ENCODE measurements around the gene CMTM6.
"Not testable (repeated sequence)": the region's sequence is repeated elsewhere in the genome, so short reads cannot be mapped to it uniquely, and the experiment has no call there.

Gene CMTM6

DNA sequence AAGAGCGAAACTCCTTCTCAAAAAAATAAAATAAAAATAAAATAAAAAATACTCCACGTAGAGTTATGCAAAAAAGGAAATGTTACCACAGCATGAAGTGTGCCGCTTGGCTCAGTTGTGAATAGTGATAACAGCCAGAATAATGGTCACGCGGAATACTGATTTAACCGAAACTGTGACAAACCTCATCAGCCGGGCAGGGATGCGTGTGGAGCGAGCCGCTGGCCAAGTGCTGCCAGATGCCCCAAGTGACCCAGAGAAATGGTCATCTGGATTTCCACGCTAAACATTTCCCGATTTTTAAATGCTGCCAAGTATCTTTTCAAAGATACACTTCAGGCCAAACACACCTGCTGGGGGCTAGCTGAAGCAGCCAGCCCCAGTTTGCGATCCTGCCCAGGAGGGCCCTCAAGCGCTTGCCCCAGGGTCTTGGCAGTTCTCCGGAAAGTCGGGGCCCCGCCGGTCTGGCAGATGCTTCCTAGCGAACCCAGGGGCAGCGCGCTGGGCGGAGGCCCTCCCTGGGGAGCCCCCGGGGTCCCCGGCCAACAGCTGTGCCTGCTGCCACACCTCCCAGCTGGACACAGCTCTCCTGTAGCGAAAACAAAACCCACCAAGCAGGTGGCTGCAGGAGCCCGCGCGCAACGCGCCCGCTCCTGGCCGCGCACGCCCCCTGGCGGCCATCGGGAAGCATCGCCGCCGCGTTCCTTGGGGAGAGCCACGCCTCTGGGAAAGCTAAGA lies 35.1 kb downstream of the CMTM6 start:
- H3K9me3 Mint-ChIP-seq, result no peaks in the 10 kb centered on the region
- H3K27ac Mint-ChIP-seq, result no peak overlapping the region
- no peak overlapping the region for H3K4me3 Mint-ChIP-seq
- peaks cover 21% of the 10 kb centered on the region for H3K36me3 Mint-ChIP-seq (ENCODE audit: low read depth)
- H3K27me3 Mint-ChIP-seq (ENCODE audit: low read depth), result no peaks in the 10 kb centered on the region
- peaks cover 10% of the 10 kb centered on the region for H3K4me1 Mint-ChIP-seq
- TF ChIP-seq, protein P1, sequence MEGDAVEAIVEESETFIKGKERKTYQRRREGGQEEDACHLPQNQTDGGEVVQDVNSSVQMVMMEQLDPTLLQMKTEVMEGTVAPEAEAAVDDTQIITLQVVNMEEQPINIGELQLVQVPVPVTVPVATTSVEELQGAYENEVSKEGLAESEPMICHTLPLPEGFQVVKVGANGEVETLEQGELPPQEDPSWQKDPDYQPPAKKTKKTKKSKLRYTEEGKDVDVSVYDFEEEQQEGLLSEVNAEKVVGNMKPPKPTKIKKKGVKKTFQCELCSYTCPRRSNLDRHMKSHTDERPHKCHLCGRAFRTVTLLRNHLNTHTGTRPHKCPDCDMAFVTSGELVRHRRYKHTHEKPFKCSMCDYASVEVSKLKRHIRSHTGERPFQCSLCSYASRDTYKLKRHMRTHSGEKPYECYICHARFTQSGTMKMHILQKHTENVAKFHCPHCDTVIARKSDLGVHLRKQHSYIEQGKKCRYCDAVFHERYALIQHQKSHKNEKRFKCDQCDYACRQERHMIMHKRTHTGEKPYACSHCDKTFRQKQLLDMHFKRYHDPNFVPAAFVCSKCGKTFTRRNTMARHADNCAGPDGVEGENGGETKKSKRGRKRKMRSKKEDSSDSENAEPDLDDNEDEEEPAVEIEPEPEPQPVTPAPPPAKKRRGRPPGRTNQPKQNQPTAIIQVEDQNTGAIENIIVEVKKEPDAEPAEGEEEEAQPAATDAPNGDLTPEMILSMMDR (IDR thresholded peaks at IDR 0.05; ENCODE audit: unreplicated experiment in 3 of 3), result peak; percentile 99

DNA sequence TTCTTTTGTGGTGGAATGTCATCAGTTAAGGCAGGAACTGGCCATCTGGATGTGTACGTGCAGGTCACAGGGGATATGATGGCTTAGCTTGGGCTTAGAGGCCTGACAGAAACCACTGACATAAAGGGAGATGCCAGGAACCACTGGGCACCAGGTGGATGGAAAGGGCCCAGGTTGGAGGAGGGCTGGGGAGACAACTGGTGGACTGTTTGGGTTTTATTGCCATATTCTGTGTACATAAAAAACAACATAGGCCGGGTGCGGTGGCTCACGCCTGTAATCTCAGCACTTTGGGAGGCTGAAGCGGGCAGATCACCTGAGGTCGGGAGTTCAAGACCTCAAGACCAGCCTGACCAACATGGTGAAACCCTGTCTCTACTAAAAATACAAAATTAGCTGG lies 35.8 kb downstream of the CMTM6 start:
- Mint-ChIP-seq H3K4me1 (peaks cover 10% of the 10 kb centered on the region), H3K36me3 (ENCODE audit: low read depth) (peaks cover 18% of the 10 kb centered on the region)
- H3K4me3 Mint-ChIP-seq; H3K9me3 Mint-ChIP-seq; H3K27ac Mint-ChIP-seq; H3K27me3 Mint-ChIP-seq (ENCODE audit: low read depth): not testable (repeated sequence)

DNA sequence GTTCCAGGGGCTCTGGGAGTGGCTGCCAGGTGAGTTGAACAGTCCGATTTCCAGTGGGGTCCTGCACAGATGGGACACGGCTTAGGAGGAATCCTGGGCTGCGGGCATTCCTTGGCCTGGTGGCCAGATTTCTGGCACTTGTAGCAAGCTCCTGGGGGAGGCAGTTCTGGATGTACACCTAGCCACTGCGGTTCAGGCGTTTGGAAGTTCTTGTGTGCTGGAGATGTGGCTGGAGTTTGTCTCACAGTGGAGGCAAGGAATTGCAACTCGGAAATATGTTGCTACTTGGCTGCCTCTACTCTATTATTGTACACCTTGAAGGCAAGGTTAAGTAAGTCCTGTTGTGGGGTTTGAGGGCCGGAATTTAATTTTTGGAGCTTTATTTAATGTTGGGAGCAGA lies 37.9 kb downstream of the CMTM6 start:
- not testable (repeated sequence) for H3K4me3 Mint-ChIP-seq; H3K27me3 Mint-ChIP-seq (ENCODE audit: low read depth); H3K27ac Mint-ChIP-seq; H3K9me3 Mint-ChIP-seq
- Mint-ChIP-seq H3K4me1 (peaks cover 13% of the 10 kb centered on the region), H3K36me3 (ENCODE audit: low read depth) (peaks cover 13% of the 10 kb centered on the region)

DNA sequence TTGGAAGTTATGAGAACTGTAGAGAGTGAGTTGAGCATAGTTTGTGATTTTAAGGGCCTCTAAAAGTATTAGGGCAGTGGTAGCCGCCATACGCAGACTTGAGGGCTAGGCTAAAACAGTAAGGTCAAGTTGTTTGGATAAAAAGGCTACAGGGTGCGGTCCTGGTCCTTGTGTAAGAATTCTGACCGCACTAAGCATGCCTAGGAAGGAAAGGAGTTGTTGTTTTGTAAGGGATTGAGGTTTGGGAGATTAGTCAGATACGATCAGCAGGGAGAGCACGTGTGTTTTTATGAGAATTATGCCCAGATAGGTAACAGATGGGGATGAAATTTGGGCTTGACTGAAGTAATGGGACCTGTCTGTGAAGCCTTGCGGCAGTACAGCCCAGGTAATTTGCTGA lies 39.2 kb downstream of the CMTM6 start:
- not testable (repeated sequence) for H3K4me3 Mint-ChIP-seq; H3K27me3 Mint-ChIP-seq (ENCODE audit: low read depth); H3K36me3 Mint-ChIP-seq (ENCODE audit: low read depth); H3K9me3 Mint-ChIP-seq; H3K27ac Mint-ChIP-seq; H3K4me1 Mint-ChIP-seq

DNA sequence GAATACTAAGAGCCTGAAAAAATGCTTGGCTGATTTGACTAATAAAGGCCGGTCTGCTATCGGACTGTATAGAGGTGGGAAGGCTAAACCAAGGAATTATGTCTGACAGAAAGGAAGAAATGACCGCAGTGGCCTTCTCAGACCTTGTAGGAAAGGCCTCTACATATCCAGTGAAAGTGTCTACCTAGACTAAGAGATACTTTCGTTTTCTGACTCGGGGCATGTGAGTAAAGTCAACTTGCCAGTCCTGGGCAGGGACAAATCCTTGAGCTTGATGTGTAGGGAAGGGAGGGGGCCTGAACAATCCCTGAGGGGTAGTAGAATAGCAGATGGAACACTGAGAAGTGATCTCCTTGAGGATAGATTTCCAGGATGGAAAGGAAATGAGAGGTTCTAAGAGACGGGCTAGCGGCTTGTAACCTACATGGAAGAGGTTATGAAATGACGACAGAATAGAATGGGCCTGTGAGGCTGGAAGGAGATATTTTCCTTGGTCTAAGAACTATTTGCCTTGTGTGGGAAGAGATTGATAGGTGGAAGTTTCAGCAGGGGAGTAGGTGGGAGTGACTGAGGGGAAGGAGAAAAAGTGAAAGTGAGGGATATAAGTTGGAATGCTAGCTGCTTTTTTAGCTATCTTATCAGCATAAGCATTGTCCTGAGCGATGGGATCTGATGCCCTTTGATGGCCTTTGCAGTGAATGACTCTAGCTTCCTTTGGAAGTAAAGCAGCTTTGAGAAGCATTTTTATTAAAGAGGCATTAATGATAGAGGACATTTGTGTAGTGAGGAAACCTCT lies 40.3 kb downstream of the CMTM6 start:
- not testable (repeated sequence) for H3K9me3 Mint-ChIP-seq; H3K4me1 Mint-ChIP-seq; H3K27ac Mint-ChIP-seq; H3K27me3 Mint-ChIP-seq (ENCODE audit: low read depth); H3K4me3 Mint-ChIP-seq; H3K36me3 Mint-ChIP-seq (ENCODE audit: low read depth)

DNA sequence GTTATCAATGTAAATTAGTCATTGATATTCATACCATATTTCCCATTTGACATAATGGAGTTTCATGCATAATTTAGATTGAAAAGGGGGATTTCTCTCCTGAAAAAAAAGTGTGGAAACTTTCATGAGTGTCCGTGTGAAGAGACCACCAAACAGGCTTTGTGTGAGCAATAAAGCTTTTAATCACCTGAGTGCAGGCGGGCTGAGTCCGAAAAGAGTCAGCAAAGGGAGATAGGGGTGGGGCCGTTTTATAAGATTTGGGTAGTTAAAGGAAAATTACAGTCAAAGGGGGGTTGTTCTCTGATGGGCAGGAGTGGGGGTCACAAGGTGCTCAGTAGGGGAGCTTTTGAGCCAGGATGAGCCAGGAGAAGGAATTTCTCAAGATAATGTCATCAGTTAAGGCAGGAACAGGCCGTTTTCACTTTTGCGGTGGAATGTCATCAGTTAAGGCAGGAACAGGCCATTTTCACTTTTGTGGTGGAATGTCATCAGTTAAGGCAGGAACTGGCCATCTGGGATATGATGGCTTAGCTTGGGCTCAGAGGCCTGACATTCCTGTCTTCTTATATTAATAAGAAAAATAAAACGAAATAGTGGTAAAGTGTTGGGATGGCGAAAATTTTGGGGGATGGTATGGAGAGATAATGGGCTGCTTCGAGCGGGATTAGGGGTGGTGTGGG lies 41.7 kb downstream of the CMTM6 start:
- H3K27ac Mint-ChIP-seq; H3K4me3 Mint-ChIP-seq; H3K9me3 Mint-ChIP-seq; H3K27me3 Mint-ChIP-seq (ENCODE audit: low read depth); H3K4me1 Mint-ChIP-seq; H3K36me3 Mint-ChIP-seq (ENCODE audit: low read depth): not testable (repeated sequence)

DNA sequence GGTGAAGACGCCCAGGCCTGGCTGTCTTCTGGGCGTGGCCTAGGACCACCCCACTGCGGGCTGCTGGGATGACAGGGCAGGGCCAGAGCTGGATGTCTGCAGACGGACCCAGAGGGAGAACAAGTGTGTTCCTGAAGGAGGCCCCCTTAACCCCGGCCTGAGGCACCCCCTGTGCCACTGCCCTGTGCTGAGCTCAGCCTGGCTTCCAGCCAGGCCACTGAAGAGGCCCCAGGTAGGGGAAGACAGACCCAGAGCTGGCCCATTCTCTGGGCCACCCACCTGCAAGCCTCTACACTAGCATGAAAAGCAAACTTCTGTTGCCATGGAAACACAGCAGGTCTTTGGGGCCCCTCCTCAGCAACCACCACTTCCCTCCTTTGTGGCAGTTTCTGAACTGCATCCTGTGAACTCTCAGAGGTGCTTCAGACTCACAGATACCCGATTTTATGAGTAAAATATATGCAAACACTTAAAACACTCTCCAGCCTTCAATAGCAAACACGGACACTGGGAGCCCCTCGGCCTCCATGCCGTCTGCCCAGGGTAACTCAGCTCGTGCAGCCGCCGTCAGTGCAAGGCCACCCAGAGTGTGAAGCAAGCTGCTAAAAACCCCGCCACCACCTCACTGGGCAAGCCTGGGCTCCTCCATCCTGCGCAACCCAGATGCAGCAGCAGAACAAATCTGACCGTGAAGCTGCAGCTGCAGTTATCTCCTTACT lies 42.5 kb downstream of the CMTM6 start:
- Mint-ChIP-seq H3K4me1 (peaks cover 14% of the 10 kb centered on the region), H3K36me3 (ENCODE audit: low read depth) (peaks cover 4% of the 10 kb centered on the region), H3K27ac (peak overlapping the region in 1 of 3 experiments; percentile 26), H3K4me3 (no peak overlapping the region), H3K9me3 (no peaks in the 10 kb centered on the region), H3K27me3 (ENCODE audit: low read depth) (peaks cover 9% of the 10 kb centered on the region)
- TF ChIP-seq, protein P1 (IDR thresholded peaks at IDR 0.05; ENCODE audit: unreplicated experiment in 3 of 3), result no peak

DNA sequence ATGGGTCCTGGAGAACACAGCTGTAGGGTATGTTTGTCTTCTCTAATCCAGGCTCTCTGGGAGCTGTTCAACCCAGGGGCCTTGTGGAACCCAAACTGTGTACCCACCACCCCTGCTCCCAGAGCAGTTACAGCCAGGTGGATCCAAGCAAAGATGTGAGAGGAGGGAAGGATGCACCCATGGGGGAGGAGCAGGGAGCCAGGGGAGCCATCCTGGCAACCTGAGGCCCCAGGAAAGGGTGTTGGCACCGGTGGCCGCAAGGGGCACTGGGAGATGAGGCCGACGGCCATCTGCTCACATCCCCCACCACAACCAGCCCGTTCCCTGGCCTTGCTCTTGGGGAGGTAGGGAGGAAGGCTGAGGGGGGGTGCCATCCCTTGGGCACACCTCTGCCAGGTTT lies 43.2 kb downstream of the CMTM6 start:
- H3K4me3 Mint-ChIP-seq, result no peak overlapping the region
- no peak overlapping the region for H3K27ac Mint-ChIP-seq
- H3K4me1 Mint-ChIP-seq, result peaks cover 21% of the 10 kb centered on the region
- peaks cover 9% of the 10 kb centered on the region for H3K27me3 Mint-ChIP-seq (ENCODE audit: low read depth)
- no peaks in the 10 kb centered on the region for H3K9me3 Mint-ChIP-seq
- TF ChIP-seq, protein P1 (IDR thresholded peaks at IDR 0.05; ENCODE audit: unreplicated experiment in 3 of 3), result no peak
- peaks cover 11% of the 10 kb centered on the region for H3K36me3 Mint-ChIP-seq (ENCODE audit: low read depth)

All from nephron (organoid).